ENCODE results near the gene FOXP4.
A peak's percentile ranks its signal among the peaks of the same experiment; 100 is the strongest.

The FOXP4 gene

DNA sequence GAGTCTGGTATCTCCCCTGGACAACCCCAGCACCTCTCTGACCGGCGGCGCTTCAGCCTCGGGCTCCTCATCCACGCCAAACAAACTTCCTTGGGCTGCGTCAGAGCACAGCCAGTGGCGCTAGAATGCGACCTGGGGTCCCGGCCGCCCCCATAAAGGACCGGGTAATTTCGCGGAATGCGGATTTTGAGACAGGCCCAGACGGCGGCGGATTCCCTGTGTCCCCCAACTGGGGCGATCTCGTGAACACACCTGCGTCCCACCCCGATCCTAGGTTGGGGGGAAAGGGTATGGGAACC, 1.6 kb downstream of the FOXP4 start:
- no peak for DNase-seq (ENCODE audit: low spot score)

DNA sequence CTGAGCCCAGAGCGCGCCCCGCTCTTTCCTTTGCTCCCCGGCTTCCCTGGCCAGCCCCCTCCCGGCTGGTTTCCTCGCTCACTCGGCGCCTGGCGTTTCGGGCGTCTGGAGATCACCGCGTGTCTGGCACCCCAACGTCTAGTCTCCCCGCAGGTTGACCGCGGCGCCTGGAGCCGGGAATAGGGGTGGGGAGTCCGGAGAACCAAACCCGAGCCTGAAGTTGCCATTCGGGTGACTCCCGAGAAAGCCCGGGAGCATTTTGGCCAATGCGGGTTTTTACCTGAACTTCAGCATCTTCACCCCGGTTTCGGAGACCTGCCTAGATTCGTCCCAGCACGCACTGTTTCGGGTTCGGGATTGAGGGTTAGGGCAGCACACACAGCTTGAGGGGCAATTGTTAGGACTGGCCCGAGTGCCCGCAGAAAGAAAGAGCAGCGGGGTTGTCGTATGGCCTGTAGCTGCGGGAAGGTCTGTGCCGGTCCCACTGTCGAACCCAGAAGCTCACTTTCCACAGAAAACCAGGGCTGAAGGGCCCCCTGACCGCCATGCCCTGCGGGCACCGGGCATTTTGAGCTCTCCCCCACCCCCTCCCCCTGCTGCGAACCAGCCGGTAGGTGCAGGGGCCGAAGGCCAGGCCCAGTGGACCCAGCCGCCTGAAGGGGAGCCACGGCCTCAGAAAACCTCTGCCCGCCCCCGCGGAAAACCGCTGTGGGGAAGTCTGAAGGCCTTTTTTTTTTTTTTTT, 2.1 kb downstream of the FOXP4 start:
- DNase-seq (ENCODE audit: low spot score): no peak

DNA sequence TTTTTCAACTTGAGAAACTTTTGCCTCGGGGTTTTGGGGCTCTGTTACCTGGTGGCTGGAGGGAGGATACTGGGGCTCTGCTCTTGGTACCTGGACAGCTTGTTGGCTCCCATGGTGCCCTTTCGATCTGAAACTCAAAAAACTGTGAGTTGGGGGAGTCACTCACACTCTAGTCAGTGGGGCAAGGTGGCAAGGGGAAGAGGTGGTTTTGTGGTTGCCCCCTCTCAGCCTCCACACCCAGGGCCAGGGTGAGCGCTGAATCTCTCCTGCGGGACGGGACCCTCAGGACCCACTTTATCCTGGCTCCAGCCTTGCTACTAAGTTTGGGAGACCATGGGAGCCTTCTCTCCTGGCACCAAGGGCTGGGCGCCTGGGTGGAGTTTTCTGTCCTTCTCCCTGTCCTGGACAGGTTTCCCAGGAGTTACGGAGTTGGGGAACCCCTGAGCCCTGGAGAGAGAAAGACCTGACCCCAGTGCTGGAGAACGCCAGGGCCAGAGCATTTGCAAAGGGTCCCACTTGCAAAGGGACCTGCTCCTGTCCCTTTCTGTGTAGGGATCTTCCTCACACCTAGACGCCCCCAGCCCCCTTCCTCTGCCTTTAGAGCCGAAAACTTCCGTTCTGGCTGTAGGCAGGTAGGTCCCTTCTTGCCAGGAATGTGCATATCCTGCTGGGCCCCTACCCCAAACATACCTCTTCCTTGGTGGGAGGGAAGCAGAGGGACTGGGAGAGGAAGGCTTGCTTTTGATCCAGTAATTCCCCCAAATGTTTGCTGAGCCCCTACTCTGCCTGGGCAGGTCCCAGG, 2.9 kb downstream of the FOXP4 start:
- no peak for DNase-seq (ENCODE audit: low spot score)

DNA sequence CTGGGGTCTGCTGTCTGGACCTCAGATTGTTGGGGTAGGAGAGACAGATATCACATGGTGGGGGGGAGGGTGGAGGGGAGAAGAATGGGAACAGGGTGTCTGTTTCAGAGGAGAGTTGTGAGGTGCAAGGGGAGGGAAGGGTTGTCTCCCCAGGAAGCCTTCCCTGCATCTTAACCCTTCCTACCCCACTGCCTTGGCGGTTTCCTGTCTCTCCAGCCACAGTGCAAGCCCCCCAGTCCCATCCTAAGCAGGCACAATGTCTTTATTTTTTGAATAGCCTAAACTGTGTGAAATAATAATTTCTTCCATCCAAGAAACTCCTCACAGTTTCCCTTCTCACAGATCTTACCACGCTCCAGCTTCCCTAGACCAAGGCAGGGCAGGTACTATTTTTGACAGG, 3.5 kb downstream of the FOXP4 start:
- DNase-seq (ENCODE audit: low spot score): no peak

DNA sequence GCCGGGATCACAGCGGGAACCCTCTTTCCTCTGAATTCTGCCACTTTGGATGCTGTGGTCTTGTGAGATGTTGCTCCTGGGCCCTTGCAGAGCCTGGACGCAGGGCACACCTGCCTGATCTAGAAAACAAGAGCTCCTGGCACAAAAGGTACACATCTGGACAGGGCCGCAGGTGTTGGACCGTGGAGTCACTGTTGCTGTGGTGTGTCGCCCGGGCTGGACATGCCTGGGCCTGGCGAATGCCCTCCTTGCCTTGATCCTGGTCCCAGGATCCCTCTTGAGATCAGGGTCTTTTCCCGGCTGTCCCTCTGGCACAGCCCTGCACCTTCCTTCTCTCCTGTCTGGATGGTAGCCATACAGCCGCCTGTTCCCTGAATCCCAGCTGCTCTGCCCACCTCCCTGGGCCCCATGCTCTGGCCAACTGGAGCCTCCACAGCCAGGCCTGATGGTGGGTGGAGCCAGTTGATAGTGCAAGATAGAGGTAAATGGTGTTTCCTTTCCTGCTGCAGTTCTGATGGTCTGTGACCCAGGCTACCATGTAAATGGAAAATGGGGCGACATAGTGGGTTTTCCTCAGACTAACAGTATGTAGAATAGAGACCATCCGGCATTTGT, 5.0 kb downstream of the FOXP4 start:
- no peak for DNase-seq (ENCODE audit: low spot score)

DNA sequence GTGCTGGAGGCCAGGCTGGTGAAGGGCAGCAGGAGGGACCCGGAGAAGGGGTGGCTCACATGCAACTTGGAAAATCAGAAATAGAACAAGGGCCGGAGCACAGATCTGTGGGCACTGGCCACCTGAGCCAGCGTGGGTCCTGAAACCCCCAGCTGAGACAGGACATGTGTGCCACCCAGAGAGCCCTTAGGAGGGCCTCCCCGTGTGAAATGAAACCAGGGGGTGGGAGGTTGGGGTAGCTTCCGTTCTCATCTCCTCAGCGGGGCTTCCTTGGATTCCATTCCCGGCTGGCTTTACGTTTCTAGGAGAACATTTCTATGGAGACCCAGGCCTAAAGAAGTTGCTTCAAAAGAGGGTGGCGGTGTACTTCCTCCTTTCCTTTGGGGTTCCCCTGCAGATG, 5.7 kb downstream of the FOXP4 start:
- no peak for DNase-seq (ENCODE audit: low spot score)

DNA sequence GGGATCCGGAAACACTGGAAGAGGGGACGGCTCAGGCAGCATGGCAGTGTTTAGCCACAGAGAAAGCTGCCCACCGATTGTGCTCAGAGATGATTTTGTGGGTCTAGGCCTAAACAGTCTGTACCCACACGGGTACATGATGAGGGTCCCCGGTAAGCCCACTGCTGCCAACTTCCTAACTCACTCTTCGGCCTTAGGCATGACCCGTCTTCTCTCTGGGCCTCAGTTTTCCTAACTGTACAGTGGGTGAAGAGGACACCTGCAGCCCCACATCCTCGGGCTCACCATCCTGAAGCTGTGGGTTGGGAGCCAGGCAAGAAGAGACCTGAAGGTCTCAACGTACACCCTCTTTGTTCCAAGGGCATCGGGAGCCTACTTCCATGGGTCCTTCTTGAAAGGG, 6.5 kb downstream of the FOXP4 start:
- DNase-seq (ENCODE audit: low spot score): no peak

DNA sequence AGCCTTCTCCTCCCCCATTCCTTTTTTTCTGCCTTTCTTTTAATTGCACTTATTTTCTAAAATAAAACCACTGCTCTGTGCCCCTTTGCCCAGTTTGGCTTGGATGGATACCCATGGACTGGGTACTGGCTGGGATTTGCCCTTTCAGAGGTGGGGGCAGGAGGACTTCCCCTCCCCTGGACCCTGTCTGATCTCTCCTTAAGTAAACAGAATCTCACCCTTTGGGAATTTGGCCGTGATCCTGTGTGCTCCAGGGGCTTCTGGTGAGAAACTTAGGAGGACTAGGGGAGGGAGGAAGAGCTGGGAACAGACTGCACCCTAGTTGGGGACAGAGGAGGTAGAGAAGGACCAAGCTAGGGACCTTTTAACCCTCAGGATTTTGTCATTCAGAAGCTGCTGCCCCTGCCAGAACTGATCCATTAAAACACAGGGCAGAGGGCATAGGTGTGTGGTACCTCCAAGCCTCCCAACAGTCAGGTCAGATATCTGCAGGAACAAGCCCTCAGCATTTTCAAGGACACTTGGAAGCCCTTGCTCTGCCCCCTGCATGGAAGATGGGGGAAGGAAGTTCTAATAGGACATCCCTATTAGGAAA, 7.3 kb downstream of the FOXP4 start:
- no peak for DNase-seq (ENCODE audit: low spot score)

DNA sequence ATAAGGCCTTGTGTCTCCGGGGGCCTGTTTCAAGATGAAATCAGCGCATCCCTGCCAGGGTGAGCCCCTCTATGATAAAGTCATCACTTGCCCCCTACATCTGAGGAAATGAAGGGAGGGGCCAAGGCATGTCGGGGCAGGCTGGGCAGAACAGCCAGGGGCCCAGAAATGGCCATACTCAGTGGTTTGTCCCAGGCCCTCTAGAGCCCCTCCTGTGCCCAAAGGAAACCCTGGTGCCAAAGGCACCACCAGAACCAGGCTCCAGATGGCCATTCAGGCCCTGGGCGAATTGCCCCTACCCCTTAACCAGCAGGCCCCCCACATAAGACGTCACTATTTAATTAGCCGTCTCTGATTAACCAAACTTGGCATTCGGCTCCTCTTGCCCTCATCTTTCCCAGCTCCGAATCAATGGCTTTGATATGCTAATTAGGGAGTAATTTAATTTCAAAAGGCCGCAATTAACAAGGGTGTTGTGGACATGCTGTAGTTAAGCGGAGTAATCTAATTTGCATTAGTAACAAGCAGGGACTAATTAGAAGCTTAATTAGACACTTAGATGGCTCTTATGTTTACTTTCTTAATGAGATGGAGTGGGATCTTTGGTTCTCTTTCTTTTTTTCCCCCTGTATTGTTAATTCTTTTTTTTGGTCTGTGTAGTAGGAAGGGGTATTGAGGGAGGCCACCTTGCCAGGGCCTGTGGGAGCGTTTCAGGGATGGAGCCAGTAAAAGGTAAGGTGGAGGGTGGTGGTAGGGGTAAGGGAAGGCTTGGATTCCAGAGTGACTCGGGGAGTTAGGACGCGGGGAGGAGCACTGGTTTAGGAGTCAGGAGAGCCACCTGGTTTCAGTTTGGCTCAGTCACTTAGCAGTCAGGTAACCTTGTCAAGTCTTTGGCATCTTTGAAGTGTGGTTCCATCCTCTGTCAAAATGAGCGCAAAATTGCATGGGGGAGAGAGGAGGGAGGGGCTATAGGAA, 9.4 kb downstream of the FOXP4 start:
- no peak for DNase-seq (ENCODE audit: low spot score)

DNA sequence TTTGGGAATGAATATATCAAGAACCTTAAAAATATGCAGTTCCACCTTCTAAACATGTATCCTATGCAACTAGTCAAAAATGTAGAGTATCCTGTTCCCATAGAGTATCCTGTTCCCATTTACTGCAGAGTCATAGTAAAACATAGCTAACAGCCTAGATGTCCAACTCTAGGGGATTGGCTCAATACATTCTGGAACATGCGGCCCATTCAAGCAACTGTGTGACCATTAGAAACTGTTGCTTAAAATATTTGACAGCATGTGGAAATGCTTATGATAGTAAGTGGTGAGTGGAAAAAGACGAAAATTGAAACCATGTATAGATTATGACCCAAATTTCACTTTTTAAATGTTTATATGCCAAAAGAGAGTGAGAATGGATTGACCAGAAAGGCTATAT, 11.2 kb downstream of the FOXP4 start:
- no peak for DNase-seq (ENCODE audit: low spot score)

DNA sequence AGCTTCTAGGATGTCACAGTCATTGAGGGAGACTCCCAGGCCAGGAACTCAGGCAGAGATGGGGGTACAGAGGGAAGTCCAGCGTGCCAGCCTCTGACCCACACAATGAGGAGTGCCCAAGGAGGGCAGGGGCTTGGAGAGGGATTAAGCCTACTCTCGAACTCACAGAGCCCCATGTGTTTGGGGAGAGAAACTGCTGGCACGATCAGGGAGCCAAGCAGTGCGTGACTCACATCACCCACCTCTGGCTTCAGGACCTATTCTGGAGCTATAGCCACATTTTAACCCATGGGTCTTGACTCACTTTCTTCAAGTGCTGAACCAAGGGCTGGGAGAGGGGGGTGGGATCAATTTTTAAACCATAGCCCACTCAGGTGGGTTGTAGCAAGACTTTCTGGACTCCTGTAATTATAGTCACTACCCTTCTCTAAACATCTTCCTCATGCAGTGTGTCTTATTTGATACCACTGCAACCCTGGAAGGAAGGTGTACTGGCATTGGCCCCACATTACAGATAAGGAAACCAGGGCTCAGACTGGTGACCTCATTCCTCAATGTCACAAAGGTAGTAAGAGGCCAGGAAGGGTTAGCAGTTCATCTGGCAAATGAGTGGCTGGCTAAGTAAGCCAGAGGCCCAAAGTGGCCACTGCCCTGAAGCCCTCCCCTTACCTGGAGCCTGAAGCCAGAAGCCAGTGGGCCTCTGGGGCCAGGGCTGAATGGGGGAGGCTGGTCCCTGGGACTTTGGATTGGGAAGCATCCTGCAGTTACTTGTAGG, 12.0 kb downstream of the FOXP4 start:
- no peak for DNase-seq (ENCODE audit: low spot score)

DNA sequence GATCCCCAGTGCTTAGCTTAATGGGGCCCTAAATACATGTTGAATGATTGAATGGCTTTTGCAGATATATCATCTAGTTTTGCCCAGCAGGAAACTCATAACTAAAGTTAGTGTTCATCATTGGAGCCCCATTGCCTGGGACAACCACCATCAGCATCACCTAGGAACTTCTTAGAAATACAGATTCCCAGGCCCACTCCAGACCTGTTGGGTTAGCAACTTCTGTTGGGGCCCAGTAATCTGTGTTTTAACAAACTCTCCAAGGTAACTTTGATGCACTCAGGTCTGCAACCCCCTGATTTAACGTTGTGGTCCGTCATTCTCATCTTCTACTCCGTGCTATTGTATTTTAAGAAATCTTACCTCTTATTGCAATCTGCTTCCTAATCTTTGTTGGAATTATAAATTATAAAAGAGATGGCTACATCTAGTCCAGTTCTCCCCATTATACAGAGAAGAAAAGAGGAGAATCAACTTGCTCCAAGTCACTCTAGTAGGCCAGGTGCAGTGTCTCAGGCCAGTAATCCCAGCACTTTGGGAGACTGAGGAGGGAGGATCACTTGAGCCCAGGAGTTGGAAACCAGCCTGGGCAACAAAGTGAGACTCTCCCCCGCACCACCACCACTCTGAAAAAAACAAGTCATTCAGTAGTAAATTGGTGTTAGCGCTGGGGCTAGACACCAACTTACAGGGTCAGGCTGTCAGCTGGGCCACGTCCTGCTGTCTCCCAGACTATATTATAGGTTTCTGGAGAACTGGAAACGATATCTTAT, 13.7 kb downstream of the FOXP4 start:
- DNase-seq (ENCODE audit: low spot score): no peak

DNA sequence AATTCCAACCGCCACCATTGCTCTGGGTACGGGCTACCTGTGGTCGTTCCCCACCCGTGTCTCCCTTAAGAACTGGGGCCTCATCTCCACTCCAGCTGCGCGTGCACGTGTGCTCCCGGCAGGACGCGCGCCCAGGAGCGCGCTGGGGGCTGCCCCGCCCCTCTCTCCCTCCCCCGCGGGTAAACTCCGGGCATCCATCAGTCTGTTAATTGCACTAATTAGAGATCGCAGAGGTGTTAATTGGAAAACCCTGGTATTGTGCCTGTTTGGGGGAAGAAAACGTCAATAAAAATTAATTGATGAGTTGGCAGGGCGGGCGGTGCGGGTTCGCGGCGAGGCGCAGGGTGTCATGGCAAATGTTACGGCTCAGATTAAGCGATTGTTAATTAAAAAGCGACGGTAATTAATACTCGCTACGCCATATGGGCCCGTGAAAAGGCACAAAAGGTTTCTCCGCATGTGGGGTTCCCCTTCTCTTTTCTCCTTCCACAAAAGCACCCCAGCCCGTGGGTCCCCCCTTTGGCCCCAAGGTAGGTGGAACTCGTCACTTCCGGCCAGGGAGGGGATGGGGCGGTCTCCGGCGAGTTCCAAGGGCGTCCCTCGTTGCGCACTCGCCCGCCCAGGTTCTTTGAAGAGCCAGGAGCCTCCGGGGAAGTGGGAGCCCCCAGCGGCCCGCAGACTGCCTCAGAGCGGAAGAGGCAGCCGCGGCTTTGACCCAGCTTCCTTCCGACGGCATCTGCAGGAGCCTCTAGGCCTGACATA, 14.4 kb downstream of the FOXP4 start:
- peak; percentile 29 for DNase-seq (ENCODE audit: low spot score)

DNA sequence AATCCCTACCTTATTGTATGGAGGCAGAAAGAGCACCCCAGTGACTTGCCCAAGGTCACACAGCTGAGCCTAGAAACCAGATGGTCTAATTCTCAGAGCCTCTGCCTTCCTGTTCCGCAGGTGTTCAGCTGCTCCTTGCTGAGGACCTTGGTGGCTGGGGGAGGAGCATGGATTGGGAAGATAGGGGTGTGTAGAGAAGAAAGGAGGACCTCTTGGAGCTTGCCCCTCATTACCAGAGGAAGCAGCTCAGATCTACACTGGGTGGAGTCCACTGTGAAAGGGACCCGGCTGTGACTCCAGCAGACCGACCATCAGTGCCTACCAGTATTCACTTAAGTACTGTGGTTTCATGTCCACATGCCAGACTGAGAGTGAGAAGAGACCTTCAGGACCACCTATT, 15.2 kb downstream of the FOXP4 start:
- DNase-seq (ENCODE audit: low spot score): no peak

DNA sequence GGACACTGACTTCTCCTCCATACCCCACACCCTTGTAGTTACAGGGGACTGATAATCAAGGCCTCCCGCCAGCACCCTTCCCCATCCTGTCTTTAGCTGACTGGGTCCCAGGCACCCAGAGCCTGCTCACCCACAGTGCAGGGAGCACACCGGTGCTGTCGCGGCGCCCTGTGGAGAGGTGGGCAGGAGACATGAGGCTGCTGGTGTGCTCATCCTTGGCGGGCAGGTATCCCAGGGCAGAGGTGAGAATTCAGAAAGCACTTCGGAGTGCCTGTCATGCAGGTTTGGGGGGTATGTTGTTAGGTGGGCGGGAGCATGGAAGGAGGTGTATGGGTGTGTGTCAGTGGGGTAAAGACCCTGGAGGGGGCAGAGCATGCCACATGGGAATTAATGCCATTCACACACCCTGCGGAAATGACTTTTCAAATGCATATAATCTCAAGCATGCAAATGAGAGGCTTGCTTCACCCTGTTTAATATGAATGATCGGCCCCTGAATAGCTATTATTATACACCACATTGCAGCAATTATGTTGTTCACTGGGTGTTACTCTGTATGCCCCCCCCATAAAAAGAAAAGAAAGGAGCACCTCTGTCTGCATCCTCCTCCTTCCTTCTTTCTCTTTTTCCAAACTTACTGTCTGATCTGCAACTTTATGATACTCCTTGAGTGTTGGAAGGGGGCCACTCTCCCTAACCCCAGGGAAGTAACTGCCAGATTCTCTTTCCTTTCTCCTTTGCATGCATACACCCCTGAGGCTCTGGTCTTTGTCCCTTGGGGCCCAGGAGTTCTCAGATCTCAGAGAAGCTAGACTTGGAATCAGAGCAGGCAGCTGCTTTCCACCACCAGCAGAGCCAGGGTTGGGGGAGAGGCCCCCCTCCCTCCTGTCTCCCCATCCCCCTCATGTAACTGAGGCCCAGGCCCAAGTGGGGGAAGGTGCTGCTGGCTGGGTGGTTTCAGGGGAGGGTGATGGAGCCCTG, 16.0 kb downstream of the FOXP4 start:
- no peak for DNase-seq (ENCODE audit: low spot score)

DNA sequence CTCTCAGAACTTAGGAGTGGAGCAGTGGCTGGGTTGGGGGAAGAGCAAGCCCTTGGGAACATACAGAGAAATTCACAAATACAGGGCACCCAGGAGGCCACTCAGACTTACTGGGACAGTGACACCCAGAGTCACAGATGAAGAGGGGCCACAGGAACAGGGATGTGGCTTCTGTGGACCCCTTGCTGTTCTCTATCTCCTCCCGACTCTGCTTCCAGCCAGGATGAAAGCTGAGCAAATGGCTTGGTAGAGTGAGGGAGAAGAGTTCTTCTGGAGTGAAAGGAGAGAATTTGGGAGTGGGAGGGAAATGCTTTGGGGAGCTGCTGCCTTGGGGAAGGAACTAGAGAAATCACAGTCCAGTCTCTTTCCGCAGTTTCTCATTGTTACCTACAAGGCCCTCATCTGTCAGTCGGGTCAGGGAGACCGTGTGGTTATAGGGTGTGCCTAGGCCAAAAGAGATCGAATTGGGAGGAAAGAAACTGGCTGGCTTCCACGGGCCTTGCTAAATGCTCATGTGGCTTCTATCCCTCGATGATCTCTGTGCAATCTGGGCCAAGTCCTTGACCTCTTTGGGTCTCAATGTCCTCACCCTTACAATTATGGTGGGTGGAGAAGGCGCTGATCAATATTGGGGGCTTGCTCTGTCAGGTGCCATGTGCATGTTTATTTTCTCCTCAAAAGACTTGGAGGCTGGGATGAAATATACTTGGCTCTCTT, 17.0 kb downstream of the FOXP4 start:
- no peak for DNase-seq (ENCODE audit: low spot score)

DNA sequence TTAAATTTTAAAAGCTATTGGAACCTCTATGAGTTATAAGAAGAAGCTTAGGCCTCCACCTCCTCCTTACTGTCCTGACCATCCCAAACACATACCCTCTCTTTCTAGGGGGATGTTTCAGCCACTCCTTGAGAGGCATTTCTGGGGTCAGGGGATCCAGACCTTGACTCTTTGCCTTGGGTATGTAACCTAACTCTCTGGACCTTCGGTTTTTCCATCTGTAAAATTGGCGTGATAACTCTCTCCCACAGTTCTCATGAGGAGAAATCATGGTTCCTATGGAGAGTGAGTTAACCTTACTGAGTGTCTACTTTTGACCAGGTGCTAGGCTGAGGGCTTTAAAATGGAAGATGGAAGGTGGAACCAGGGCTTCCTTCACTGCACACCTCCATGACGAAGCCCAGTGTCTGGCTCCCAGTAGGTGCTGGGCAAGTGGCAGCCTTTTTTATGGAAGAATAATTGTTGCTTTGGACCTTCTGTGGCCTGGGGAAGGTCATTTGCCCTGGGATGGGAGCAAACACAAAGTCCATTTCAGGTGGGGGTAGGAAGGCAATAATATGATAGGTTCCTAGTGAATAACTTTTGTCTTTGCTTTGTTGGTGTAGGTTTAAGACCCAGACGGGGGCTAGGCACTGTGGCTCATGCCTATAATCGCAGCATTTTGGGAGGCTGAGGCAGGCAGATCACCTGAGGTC, 18.4 kb downstream of the FOXP4 start:
- DNase-seq (ENCODE audit: low spot score): no peak
